HG03520 (cell line): ENCODE results near the gene ILKAP.
"Not testable (repeated sequence)": the region's sequence is repeated elsewhere in the genome, so short reads cannot be mapped to it uniquely, and the experiment has no call there.

Source experiments
- ATAC-seq: cut with Tn5 transposase; IDR thresholded peaks from one replicate; pipeline ENCODE4 v1.9.1; 2021; ENCODE audit warnings: mild to moderate bottlenecking, moderate library complexity; ENCODE audit not compliant: unreplicated experiment

ILKAP gene

DNA sequence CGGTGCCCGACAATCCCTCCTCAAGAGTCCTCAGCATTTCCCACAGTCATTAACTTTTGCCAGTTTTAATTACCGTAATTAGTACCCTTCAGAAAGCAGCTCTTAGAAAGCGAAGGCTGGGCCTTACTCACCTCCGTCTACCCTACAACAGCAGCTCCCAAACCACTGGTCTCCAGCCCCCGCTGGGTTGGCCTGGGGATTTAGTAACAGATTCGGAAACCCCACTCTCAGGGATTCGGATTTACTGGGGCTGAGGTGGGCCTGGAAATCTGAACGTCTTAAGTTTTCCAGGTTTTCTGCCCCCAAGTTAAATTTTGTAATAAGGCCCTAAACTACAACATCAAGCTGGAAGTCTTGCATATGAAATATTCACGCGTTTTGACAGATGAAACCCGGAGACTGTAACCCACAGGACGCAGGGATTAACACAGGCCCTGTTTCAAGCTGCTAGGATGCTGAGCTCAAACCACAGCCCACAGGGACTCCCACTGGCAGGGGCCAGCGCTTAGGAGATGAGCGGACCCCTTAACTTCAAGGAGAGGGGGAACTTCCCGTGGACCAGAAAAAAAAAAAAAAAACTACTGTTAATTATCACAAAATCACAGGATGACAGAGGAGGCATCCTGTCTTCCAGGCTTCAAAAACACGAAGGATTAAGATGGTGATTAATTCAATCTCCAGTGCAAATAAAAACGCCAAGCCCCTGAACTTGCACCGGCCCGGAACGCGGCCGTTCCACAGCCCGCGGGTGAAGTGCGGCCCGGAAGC is 985 bp downstream of the ILKAP start:
- ATAC-seq = no peak

DNA sequence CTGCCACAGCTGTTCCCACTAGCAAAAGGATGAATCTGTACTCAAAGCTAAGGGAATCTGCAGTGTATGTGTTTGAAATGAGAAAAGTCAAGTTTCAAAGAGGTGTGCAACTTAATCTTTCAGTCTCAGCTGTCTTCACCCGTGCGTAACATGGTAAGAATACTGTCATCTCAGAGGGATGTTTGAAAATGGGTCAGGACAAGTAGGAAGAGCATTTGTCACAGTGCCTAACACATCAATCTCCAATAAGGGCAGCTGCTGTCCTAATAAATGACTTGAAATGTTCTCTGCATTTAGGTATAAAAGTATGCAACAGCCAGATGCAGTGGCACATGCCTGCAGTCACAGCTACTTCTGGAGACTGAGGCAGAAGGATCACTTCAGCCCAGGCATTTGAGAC is 13.1 kb downstream of the ILKAP start:
- no peak for ATAC-seq

DNA sequence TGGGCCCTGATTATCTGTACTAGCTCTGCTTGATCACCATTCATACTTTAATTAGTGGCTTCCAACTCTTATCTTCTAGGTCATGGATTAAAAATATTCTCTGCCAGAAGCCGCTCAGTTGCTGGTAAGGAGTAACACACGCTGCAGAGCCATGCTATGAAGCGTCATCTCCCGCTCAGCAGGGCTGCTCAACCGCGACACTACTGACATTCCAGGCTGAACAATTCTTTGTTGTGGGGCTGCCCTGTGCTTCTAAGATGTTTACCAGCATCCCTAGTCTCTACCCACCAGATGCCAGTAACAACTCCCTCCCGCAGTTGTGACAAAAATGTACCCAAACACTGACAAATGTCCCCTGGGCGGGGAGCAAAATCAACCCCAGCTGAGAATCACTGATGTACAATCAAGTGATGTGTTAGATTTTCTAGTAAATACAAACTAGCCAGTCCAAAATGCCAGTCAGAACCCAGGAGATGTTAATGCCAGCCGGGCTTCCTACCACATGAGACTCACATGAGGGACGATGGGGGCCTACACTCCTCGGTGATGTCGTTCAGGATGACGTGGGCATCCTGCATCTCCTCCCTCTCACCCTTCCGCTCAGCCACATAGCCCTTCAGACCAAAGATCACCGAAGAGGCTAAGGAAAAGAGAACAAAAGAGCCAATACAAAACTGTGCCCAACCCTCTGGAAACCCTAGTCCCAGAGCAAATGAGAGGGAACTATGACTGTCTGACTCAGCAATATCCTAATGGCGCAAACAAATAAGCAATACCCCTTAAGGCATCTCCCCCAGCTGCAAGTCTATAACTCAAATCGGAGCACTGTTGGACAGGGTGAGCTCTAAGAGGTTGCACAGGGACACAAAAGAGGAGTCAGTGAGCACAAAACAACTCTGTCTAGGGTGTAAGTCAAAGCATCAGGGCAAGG is 15.6 kb downstream of the ILKAP start:
- no peak for ATAC-seq

DNA sequence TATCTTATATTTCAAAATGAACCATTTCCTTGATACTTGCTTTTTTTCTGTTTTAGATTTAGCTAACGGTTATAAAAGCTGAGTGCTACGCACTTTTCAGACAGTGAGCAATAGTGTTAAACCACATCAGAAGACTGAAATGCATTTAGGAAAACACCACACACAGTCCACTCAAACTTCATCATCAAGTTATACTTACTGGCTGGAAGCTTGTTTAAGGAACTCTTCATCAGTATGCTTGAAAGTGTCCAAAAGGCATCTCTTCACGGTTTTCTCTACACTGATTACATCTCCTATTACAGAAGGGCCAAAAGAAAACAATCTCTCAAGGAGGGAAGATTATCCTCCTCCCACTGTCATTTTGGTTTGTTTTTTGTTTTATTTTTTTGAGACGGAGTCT is 19.7 kb downstream of the ILKAP start:
- ATAC-seq = no peak

DNA sequence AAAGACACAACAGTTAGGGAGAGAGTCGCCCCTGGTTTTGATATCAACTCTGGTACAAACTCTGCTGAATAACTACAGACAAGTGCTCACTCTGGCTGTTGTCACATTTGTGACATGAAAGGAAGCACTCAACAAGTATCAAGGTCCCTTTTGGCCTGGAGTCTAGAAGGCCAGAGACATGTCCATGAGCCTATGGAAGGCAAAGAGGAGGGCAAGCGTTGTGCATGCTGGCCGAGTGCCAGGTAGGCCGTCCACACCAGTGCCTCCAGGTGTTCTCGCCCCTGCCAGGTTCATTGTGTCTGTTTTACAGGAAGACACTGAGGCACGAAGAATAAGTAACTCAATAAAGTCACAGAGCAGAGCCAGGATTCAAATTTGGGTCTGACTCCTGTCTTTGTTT is 21.1 kb downstream of the ILKAP start:
- no peak for ATAC-seq

DNA sequence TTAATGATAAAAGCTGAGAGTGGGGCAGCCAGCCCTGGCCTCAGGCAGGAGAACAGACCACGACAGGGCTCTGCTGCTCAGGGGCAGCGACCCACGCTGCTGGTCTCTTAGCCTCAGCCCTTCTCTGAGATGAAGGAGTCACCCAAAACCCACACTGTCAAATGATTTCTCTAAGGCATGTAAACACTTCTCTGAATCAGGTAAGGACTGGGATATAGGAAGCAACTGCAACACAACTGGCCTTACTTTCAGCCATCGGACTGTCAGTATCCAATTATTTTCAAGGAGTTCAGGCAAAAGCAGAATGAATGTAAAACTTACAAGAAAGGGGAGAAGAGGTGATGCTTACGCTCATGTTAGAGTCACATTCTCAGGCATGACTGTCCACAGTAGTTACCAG is 22.9 kb downstream of the ILKAP start:
- no peak for ATAC-seq

DNA sequence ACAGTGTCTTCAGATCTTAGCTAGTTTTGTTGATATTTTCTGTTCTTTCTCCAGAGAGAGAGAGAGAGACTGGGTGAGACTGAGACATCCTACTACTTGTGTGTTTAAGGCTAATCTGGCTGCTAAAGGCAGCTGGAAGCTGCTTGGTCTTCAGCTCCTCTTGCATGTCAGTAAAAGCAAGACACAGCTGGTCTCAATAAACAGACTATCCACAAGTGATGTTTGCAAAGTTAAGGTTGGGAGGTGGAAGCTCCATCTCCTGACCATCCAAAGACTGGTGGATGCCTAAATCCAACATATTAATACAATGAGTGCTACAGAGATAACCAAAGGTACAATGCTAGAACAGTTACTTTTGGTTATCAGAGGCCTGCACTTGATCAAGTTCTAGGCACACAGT is 26.9 kb downstream of the ILKAP start:
- ATAC-seq = no peak

DNA sequence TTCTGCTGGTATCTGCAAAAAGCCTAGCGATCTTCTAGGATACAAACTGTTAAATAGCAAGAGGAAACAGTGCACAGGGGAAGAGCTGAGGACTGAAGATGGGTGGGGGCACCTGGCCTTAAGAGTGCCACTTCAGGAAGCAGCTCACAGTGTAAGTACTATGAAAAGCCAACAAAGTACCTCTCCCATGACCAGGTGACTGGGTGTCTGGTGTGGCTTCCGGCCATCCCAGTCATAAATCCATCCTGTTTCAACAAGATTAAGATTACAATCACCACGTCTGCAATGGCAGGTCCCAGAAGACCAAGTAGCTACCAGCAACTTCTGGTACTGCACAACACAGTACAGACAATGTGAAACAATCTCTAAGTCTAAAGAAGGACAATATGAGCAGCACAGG is 28.8 kb downstream of the ILKAP start:
- ATAC-seq = no peak

DNA sequence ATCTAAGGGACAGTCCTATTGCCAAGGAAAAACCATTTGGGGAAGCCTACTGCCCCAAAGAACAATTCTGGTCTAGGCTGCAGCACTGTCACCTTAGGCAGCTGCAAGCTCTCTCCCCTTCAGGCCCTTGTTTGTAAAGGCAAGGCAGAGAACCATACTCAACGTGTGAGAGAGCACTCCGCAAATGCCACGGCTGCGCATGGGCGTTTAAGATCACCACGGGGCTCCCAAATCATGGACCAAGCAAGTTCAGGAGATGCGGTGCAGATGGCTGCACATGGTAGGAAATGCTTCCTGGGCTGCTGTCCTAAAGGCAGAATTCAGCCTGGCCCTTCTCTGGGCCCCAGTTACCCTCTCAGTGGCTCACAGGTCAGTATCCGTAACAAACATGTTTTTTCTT is 29.2 kb downstream of the ILKAP start:
- ATAC-seq = no peak

DNA sequence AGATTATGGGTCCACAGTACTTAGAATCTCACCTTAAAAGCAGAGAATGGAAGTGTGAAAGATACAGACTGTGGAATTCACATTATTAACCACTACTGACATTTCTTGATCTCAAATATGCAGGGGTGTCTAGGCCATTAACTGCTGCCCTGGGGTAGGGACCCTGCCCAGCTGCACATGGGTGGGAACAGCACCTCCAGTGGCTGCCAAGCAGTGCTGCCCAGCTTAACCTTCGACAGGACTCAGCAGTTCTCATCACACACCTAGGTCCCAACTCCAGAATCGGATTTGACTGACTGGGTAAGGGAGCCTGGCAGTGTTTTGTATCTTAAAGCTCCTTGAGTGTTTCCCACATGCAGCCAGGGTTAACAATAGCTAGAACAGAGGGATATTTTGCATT is 29.8 kb downstream of the ILKAP start:
- ATAC-seq = no peak

DNA sequence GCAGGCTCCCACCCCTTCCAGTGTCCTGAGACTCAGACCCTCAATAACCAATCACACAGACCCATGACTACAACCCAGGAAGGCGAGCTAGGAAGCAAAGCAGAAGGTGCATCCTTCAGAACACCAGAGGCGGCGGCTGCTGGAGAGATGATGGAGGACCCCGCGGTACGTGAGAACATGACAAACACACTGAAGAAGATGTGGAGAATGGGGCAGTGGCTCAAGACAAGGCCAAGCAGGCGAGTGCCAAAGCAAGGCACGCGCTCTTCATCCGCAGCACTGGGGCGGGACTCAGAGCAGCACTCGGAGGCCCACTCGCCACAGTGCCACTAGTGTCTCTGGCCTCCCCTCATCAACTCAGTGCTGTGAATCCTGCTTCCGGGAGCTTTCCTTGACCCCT is 31.1 kb downstream of the ILKAP start:
- ATAC-seq = no peak

DNA sequence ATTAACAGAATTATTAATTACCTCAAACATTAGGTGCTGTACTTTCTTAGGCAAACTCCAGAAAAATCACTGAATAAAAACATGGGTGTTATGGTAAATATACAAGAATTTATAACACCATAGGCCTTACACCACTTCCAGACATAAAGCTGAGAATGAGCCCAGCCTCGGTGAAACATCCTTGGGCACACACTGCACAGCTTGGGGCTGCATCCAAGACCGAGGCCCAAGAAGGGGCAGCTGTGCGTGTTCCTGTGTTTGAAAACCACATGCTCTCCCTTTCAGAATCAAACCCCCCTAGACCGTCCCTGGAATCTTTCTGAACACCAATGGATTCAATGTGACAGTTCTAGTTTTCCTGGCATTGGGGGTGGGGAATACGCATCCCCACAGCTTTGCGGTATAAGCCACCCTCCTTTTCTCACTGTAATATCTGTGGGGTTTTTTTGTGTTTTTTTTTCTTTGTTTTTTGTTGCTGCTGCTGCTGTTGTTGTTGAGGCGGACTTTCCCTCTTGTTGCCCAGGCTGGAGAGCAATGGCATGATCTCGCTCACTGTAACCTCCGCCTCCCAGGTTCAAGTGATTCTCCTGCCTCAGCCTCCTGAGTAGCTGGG is 31.8 kb downstream of the ILKAP start:
- no peak for ATAC-seq

DNA sequence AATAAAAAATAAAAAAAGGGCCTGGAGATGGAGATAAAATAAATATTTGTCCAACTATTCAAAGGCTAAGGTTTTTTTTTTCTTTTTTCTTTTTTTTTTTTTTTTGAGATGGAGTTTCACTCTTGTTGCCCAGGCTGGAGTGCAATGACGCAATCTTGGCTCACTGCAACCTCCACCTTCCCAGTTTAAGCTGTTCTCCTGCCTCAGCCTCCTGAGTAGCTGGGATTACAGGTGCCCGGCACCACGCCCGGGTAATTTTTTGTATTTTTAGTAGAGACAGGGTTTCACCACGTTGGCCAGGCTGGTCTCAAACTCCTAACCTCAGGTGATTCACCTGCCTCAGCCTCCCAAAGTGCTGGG is 32.4 kb downstream of the ILKAP start:
- not testable (repeated sequence) for ATAC-seq

DNA sequence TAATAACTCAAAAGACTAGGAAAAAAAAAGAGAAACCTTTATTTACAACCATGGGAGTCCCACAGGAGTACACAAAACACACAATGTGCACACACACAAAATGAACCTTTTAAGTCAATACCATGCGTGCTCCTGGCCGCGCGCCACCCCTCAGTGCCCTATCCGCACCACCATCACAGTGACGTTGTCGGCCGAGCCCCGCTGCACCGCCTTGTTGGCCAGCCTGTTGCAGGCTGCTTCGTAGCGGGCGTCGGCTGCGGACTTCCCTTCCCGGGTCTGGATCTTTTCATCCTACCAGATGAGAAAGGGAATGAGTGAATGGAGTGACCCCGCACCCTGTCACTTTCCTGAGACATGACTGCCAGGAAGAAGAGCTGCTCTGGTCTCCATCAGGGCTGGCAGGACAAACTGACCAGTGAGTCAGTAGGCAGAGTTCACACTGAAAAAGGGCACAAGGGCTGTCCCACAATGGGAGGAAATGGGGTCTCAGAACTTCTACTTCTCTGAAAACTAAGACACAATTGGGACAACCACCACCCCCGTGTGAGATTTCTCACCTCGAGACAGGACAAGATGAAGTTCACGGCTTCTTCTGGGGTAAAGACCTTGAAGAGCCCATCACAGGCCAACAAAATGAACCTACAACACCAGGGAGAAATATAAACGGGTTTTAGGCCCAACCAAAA is 33.0 kb downstream of the ILKAP start:
- ATAC-seq = no peak

DNA sequence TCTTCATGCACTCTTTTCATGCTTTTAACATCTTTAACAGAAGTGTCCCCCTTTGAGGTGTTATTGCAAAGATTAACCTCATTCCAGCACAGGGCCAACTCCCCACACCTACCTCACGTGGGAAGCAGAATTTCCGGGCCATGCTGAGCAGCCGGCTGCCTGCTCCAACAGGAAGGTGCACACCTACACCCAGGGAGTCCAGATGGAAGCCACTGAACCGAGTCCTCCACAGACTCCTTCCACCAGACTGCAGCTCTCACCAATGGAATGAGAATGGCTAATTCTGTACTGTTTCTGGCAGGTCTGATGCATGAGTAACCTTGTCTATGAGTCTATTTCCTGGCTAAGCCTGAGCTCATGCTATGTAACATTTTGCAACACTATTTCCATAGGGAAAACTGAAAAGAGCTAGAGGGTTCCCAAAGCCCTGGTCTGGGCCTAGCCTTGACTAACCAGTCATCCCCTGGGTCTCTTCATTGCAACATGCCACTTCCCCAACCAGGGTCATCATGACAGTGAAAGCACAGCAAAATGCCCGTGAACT is 33.7 kb downstream of the ILKAP start:
- no peak for ATAC-seq

DNA sequence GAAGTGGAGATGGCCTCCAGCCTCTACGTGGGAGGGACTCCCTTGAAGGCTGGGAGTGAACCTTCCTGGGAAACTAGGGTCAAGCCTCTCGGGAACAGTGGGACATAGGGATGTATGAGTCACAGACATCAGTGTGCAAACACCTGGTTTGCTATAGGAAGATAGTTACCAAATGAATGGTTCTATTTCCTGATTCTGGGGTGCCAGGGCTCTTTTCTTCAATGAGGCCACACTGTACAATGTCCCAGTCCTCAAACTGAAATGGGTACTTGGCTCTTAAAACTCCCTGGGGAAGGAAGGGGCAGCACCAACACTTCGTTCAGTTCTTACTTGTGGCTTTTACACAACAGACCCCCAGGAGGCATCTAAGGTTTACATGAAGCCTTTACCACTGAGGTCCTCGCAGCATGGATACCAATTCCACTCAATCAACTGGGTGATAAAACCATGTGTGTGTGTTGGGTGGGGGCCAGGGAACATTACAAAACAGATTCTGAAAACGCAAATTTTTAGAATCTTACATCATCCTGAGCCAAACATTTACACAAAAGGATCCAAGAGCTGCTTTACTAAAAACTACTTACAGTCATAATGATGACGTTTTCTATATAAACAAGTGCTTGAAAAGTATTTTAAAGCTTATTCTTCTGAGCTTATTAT is 34.3 kb downstream of the ILKAP start:
- no peak for ATAC-seq

DNA sequence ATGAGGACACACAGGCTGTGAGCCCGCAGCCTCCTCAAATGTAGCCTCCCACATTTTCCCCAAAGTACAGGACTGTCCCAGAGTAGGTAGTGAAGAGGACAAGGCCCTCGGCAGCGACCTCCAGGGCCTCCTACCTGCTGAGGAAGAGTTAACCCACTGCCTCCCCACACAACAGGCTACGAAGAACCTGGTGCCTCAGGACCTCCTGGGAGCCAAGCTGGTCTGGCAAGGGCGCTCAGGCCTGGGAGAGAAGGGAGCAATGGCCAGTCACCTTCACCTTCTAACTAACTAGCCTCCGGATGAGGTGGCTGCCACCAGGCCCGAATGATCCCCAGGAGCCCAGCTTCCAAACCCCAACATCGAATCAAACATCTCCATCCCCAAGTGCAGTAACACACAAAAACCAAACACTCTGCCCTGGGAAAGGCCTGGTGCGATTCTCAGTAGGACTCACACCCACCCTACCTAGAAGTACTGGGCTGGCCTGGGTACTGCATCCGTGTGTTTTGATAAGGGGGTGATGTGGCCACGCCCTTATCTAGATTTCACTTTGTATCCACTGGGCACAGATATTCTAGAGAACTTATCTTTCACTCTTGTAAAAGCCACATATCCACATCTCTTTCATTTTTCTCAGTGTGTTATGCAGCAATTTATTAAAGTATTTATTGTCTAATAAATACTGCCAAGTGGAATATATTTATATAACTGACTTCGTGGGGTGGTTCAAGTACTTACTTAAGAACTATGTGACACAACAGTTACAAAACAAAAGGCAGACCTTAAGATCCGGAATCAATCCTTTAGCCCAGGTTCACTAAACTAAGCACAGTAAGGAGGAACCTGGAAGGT is 35.1 kb downstream of the ILKAP start:
- no peak for ATAC-seq

DNA sequence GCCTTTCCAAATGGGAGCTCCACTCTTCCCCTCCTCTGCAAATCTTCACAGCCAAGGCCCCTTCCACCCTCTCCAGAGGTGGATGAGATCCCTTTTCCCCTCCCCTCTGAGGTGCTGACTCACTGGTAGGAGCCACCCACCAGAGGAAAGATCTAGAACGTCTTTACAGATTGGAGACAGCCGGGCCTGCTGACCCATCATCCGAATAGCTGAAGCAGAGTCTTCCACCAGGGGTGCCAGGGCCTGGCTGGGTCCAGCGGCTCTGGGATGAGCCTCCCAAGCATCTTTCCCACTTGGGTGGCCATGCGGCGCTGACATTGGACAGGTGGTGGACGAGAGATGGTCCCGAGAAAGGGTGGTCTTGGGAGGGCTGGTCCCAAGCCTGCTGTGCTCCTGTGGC is 35.7 kb downstream of the ILKAP start:
- ATAC-seq = no peak

DNA sequence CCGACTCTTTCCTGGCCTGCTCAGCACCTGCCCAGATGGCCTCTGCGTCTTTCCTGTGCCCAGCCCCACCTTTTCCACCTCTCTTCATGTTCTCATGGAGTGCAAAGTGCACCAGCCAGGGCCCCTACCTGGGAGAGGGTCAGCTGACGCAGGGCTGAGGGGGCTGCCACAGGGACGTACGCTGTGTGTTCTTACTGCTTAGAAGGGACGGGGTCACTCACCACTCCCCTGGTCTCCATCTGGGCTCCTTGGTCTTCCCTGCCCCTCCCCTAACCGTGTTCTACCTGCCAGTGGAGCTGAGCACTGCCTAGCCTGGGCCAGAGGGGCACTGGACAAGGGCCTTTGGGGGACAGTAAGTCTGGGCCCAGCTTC is 36.2 kb downstream of the ILKAP start:
- ATAC-seq = no peak
